HEK293 (cell line): ENCODE results near the gene C1orf21.
A peak's percentile ranks its signal among the peaks of the same experiment; 100 is the strongest.

Source experiments
- CTCF ChIA-PET: fragments of 350-600 bp; formaldehyde crosslinking; extraction: SDS; loops from one replicate; lab custom pipeline; 2021; ENCODE audit warnings: antibody characterized with exemption; lab: Yijun Ruan, JAX
- POLR2A ChIA-PET: fragments of 300-600 bp; formaldehyde crosslinking; extraction: SDS; loops from one replicate; lab custom pipeline; 2020; ENCODE audit warnings: antibody characterized with exemption, inconsistent platforms; lab: Yijun Ruan, JAX
- H3K27ac ChIP-seq: fragments of 200-500 bp; sonication (Bioruptor generic); 2 replicates; pipeline ENCODE4 v1.5.1; 2014; ENCODE audit warnings: low read depth, low read length, control low read depth, inconsistent platforms; ENCODE audit errors: extremely low read depth
- H3K36me3 ChIP-seq, 2 experiments: fragments of 200-500 bp in 1 of 2; sonication (Bioruptor generic) in 1 of 2; 1 replicate in 1 of 2; 2 replicates in 1 of 2; pipeline ENCODE4 v1.5.1; 2014 to 2017; ENCODE audit warnings: inconsistent platforms in 2 of 2, low read length in 2 of 2; ENCODE audit not compliant: control insufficient read depth in 2 of 2, insufficient read depth in 1 of 2
- H3K4me1 ChIP-seq: fragments of 200-500 bp; sonication (Bioruptor generic); 2 replicates; pipeline ENCODE4 v1.5.1; 2014; ENCODE audit warnings: mild to moderate bottlenecking, low read length, inconsistent platforms; ENCODE audit not compliant: control insufficient read depth, insufficient read depth
- H3K4me3 ChIP-seq: 2 replicates; pipeline ENCODE4 v1.5.1; 2011; ENCODE audit warnings: low read depth, mild to moderate bottlenecking, control low read depth, low read length, moderate library complexity
- H3K9me3 ChIP-seq: fragments of 200-500 bp; sonication (Bioruptor generic); 2 replicates; pipeline ENCODE4 v1.5.1; 2014; ENCODE audit warnings: low read depth, low read length, inconsistent platforms; ENCODE audit not compliant: control insufficient read depth, insufficient read depth
- ATF2 ChIP-seq: fragments of 450-650 bp; formaldehyde crosslinking; IDR thresholded peaks from 2 replicates; pipeline ENCODE4 v1.5.1; 2016; ENCODE audit warnings: missing biosample characterization, missing genetic modification characterization, low read depth
- BCL11A ChIP-seq: fragments of 450-650 bp; formaldehyde crosslinking; IDR thresholded peaks from 2 replicates; pipeline ENCODE4 v1.5.1; 2016; ENCODE audit warnings: low read depth, missing biosample characterization, missing genetic modification characterization
- ZNF112 ChIP-seq: fragments of 450-650 bp; formaldehyde crosslinking; IDR thresholded peaks from 2 replicates; pipeline ENCODE4 v1.5.0; 2017; ENCODE audit warnings: missing biosample characterization, missing genetic modification characterization
- ZNF155 ChIP-seq: fragments of 450-650 bp; formaldehyde crosslinking; IDR thresholded peaks from 2 replicates; pipeline ENCODE4 v1.5.1; 2016; ENCODE audit warnings: missing biosample characterization, missing genetic modification characterization
- ZNF2 ChIP-seq: fragments of 450-650 bp; formaldehyde crosslinking; IDR thresholded peaks from 2 replicates; pipeline ENCODE4 v1.5.1; 2016; ENCODE audit warnings: missing biosample characterization, missing genetic modification characterization
- ZNF37A ChIP-seq: fragments of 450-650 bp; IDR thresholded peaks from 2 replicates; pipeline ENCODE4 v1.5.1; 2018; ENCODE audit warnings: missing biosample characterization, missing genetic modification characterization
- ZNF416 ChIP-seq: fragments of 450-650 bp; formaldehyde crosslinking; IDR thresholded peaks from 2 replicates; pipeline ENCODE4 v1.5.1; 2016; ENCODE audit warnings: missing biosample characterization, missing genetic modification characterization
- ZSCAN30 ChIP-seq: fragments of 450-650 bp; IDR thresholded peaks from 2 replicates; pipeline ENCODE4 v1.5.1; 2018; ENCODE audit warnings: missing biosample characterization, mild to moderate bottlenecking, missing genetic modification characterization, moderate library complexity
- ZSCAN4 ChIP-seq: fragments of 450-650 bp; formaldehyde crosslinking; IDR thresholded peaks from 2 replicates; pipeline ENCODE4 v1.5.1; 2017; ENCODE audit warnings: missing biosample characterization, missing genetic modification characterization
- TF ChIP-seq, protein P1 (sequence below): fragments of 450-650 bp; formaldehyde crosslinking; IDR thresholded peaks from 2 replicates; pipeline ENCODE4 v1.5.1; 2016; ENCODE audit warnings: missing biosample characterization, missing genetic modification characterization
- TF ChIP-seq, protein P2 (sequence below): fragments of 450-650 bp; formaldehyde crosslinking; IDR thresholded peaks from 2 replicates; pipeline ENCODE4 v1.5.1; 2016; ENCODE audit warnings: missing biosample characterization, missing genetic modification characterization

C1orf21 gene

GRCh38 chr1:184616504-184616903 is 229.7 kb downstream of the C1orf21 start:
- Histone ChIP-seq H3K9me3 (no peaks in the 10 kb centered on the region), H3K4me1 (peaks cover 8% of the 10 kb centered on the region), H3K4me3 (no peak overlapping the region), H3K27ac (no peak overlapping the region), H3K36me3 (peaks cover 0 to 2% of the 10 kb centered on the region in 2 experiments; a peak in 1 of 3 replicates)
- ChIA-PET POLR2A (no interaction called here), CTCF (no interaction called here)
- TF ChIP-seq ZSCAN30 (tag by site-specific recombination) (no peak), ZSCAN4 (tag by site-specific recombination) (peak; percentile 58; the same call in 1 of the 2 replicates), ATF2 (no peak), BCL11A (tag by site-specific recombination) (no peak)

DNA sequence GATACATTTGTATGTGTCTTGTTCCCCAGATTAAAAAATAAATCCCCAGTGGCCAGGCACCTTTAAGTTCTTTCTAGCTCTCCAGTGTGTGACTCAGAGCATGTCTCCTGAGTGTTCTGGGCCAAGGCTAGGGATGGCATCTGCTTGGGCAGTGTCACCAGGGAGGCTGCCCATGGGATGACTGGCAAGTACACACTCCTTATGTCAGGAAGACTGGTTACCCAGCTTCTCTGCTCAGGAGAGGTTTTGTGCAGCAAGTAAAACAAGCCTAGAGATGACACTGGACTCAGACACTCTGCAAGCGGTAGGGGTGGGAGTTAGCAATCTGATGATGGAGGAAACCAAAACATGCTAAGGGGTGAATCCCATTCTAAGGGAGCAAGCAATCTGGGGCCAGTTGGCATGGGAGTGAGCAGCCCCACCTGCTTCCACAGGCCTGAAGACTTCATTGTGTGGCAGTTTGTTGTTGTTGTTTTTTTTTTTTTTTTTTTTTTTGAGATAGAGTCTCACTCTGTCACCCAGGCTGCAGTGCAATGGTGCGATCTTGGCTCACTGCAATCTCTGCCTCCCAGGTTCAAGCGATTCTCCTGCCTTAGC is 230.7 kb downstream of the C1orf21 start:
- Histone ChIP-seq H3K4me3 (no peak overlapping the region), H3K4me1 (peaks cover 14% of the 10 kb centered on the region), H3K36me3 (peaks cover 0 to 2% of the 10 kb centered on the region in 2 experiments; a peak in 1 of 3 replicates), H3K27ac (no peak overlapping the region), H3K9me3 (no peaks in the 10 kb centered on the region)
- ChIA-PET POLR2A (no interaction called here), CTCF (interaction anchor here (0.7 kb wide), 1 partner anchor 47 kb away, joined by 3 read pairs; no protein-coding TSS in a partner anchor)
- TF ChIP-seq, protein P1, sequence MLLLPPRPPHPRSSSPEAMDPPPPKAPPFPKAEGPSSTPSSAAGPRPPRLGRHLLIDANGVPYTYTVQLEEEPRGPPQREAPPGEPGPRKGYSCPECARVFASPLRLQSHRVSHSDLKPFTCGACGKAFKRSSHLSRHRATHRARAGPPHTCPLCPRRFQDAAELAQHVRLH (tag by site-specific recombination), result no peak
- TF ChIP-seq, protein P2, sequence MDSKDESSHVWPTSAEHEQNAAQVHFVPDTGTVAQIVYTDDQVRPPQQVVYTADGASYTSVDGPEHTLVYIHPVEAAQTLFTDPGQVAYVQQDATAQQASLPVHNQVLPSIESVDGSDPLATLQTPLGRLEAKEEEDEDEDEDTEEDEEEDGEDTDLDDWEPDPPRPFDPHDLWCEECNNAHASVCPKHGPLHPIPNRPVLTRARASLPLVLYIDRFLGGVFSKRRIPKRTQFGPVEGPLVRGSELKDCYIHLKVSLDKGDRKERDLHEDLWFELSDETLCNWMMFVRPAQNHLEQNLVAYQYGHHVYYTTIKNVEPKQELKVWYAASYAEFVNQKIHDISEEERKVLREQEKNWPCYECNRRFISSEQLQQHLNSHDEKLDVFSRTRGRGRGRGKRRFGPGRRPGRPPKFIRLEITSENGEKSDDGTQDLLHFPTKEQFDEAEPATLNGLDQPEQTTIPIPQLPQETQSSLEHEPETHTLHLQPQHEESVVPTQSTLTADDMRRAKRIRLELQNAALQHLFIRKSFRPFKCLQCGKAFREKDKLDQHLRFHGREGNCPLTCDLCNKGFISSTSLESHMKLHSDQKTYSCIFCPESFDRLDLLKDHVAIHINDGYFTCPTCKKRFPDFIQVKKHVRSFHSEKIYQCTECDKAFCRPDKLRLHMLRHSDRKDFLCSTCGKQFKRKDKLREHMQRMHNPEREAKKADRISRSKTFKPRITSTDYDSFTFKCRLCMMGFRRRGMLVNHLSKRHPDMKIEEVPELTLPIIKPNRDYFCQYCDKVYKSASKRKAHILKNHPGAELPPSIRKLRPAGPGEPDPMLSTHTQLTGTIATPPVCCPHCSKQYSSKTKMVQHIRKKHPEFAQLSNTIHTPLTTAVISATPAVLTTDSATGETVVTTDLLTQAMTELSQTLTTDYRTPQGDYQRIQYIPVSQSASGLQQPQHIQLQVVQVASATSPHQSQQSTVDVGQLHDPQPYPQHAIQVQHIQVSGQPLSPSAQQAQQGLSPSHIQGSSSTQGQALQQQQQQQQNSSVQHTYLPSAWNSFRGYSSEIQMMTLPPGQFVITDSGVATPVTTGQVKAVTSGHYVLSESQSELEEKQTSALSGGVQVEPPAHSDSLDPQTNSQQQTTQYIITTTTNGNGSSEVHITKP (tag by site-specific recombination), result peak; percentile 85

DNA sequence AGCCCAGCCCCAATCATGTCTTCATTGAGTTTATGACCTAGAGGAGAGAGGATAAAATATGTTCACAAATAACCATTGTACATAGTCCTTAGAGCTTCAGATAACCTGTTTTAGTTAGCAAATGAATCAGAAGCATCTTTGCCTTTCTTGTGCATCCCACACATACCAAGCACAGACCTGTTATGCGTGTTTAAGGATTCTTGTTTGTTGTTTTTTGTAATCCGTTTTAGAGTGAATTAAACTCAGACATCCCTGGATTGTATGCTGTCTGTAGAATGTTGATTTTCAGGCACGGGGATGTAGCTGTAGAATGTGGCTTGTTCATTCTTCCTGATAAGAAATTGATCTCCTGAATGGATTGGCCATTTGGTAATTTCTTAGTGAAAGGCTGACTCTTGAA is 232.0 kb downstream of the C1orf21 start:
- ChIA-PET CTCF (interaction anchor here (0.5 kb wide), 1 partner anchor 455 kb away, joined by 3 read pairs; no protein-coding TSS in a partner anchor), POLR2A (no interaction called here)
- Histone ChIP-seq H3K9me3 (no peaks in the 10 kb centered on the region), H3K4me3 (no peak overlapping the region), H3K36me3 (peaks cover 0 to 2% of the 10 kb centered on the region in 2 experiments; a peak in 1 of 3 replicates), H3K27ac (no peak overlapping the region), H3K4me1 (peaks cover 18% of the 10 kb centered on the region)
- TF ChIP-seq ZNF155 (no peak), ZNF416 (no peak), ZNF112 (tag by site-specific recombination) (no peak), ZNF37A (tag by site-specific recombination) (no peak), ZNF2 (tag by site-specific recombination) (no peak)
